K562 treated with DMSO at 1 percent for 4 hours (cell line): ENCODE results near the gene LAMA2. TPM values are rescaled to one million over a fixed set of nuclear protein-coding genes. Genes with fewer than 3 reads are reported as not detected.

Experiments used
- total RNA-seq: library from RNA; unstranded; fragments of 300-600 nt; gene quantifications from 2 replicates; pipeline ENCODE4 v1.2.3, GENCODE V29; 2022; ENCODE audit not compliant: insufficient read depth

The LAMA2 gene, protein sequence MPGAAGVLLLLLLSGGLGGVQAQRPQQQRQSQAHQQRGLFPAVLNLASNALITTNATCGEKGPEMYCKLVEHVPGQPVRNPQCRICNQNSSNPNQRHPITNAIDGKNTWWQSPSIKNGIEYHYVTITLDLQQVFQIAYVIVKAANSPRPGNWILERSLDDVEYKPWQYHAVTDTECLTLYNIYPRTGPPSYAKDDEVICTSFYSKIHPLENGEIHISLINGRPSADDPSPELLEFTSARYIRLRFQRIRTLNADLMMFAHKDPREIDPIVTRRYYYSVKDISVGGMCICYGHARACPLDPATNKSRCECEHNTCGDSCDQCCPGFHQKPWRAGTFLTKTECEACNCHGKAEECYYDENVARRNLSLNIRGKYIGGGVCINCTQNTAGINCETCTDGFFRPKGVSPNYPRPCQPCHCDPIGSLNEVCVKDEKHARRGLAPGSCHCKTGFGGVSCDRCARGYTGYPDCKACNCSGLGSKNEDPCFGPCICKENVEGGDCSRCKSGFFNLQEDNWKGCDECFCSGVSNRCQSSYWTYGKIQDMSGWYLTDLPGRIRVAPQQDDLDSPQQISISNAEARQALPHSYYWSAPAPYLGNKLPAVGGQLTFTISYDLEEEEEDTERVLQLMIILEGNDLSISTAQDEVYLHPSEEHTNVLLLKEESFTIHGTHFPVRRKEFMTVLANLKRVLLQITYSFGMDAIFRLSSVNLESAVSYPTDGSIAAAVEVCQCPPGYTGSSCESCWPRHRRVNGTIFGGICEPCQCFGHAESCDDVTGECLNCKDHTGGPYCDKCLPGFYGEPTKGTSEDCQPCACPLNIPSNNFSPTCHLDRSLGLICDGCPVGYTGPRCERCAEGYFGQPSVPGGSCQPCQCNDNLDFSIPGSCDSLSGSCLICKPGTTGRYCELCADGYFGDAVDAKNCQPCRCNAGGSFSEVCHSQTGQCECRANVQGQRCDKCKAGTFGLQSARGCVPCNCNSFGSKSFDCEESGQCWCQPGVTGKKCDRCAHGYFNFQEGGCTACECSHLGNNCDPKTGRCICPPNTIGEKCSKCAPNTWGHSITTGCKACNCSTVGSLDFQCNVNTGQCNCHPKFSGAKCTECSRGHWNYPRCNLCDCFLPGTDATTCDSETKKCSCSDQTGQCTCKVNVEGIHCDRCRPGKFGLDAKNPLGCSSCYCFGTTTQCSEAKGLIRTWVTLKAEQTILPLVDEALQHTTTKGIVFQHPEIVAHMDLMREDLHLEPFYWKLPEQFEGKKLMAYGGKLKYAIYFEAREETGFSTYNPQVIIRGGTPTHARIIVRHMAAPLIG (N-terminal part only)
- not detected in 2 replicates for total RNA-seq

DNA sequence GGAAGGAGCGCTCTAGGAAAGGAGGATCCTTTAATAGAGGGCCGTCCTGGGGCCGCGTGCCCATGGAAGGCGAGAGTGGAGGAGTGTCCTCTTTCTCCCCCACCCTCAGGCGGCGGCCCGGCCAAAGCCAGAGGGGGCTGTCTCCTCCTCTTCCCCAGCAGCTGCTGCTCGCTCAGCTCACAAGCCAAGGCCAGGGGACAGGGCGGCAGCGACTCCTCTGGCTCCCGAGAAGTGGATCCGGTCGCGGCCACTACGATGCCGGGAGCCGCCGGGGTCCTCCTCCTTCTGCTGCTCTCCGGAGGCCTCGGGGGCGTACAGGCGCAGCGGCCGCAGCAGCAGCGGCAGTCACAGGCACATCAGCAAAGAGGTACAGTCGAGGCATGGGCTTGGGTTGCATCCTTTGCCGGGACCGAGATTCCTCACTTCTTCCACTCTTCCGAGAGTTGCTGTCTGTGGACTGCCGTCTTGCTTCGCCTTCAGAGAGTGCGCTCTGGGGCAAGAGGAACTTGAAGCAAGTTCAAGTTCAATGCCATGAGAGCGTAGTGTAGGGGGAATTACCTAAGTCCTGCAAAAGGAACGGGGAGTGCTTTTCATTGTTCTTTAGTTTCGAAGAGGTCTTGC lies at the start of gene LAMA2:
Gene LAMA2, plus strand, starts transcription at position 148 of the 621 bp plus-strand sequence. Its CDS starts 108 bp downstream, at position 256.

